SW 1271 (cell line): ENCODE results near the gene BLZF1.
"Not testable (repeated sequence)": the region's sequence is repeated elsewhere in the genome, so short reads cannot be mapped to it uniquely, and the experiment has no call there.

ENCODE experiments used
- DNase-seq, 2 experiments: peaks; one replicate each; lab custom pipeline; 2025; lab: John Stamatoyannopoulos, UW

BLZF1 gene

GRCh38 chr1:169361281-169361680, 6.7 kb upstream of the BLZF1 start:
- DNase-seq, result no peak

GRCh38 chr1:169363046-169363730, 4.8 kb upstream of the BLZF1 start:
- peak; percentile 28 to 75 for DNase-seq

GRCh38 chr1:169364948-169365347, 3.0 kb upstream of the BLZF1 start:
- DNase-seq, result no peak

GRCh38 chr1:169367096-169367685, 804 bp upstream of the BLZF1 start:
- no peak for DNase-seq

GRCh38 chr1:169368406-169368769, 393 bp downstream of the BLZF1 start:
- peak in 1 of 2 experiments; percentile 28 for DNase-seq

GRCh38 chr1:169371404-169371803, 3.4 kb downstream of the BLZF1 start:
- no peak for DNase-seq

- no peak for DNase-seq
Observed at GRCh38 chr1:169381162-169381561, 13.2 kb downstream of the BLZF1 start.

- no peak for DNase-seq
Observed at GRCh38 chr1:169383449-169383848, 15.5 kb downstream of the BLZF1 start.

GRCh38 chr1:169387399-169387798, 19.4 kb downstream of the BLZF1 start:
- no peak for DNase-seq

- no peak for DNase-seq
Observed at GRCh38 chr1:169390303-169390702, 22.3 kb downstream of the BLZF1 start.

GRCh38 chr1:169392406-169392805, 24.4 kb downstream of the BLZF1 start:
- no peak for DNase-seq

- no peak for DNase-seq
Observed at GRCh38 chr1:169395955-169396354, 28.0 kb downstream of the BLZF1 start.

- DNase-seq, result not testable (repeated sequence)
Observed at GRCh38 chr1:169402578-169402977, 34.6 kb downstream of the BLZF1 start.

GRCh38 chr1:169408340-169408739, 40.3 kb downstream of the BLZF1 start:
- not testable (repeated sequence) for DNase-seq

- DNase-seq, result no peak
Observed at GRCh38 chr1:169414952-169415351, 47.0 kb downstream of the BLZF1 start.

GRCh38 chr1:169421309-169421708, 53.3 kb downstream of the BLZF1 start:
- no peak for DNase-seq

- DNase-seq, result no peak
Observed at GRCh38 chr1:169426174-169426705, 58.2 kb downstream of the BLZF1 start.

GRCh38 chr1:169427081-169427641, 59.2 kb downstream of the BLZF1 start, which contains the start of gene CCDC181:
Gene CCDC181, minus strand, starts transcription at chr1:169427474. Its CDS starts 2,547 bp downstream, at chr1:169424927.
- DNase-seq, result peak in 1 of 2 experiments; percentile 36
